Measurements from ENCODE around the gene MYBPC1. TPM values are rescaled to one million over a fixed set of nuclear protein-coding genes. Genes with fewer than 3 reads are reported as not detected.

The MYBPC1 gene
- total RNA-seq, 1 donor from 2014 or later = not detected

DNA sequence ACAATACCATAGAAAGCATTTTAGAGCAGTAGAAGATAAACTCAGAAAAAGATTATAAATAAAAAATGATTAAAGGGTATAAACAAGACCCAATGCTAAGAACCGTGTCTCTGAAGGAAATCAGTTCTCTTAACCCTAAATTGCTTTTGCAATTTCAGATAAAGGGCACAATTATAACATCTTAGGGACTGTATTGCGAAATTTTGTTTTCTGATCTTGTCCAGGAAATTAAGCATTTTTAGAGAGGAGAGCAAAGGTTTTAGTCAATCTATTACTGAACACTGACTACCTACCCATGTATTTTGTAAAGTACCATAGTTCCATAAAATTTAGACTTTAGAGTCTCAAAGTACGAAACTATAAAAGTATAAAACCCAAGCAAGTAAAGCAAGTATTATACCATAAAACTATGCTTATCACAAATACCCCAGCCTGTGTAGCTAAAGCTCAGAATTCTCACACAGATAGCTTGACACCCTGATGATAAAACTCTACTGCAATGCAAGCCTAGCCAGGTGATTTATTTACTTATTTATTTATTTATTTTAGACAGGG lies 95.8 kb downstream of the MYBPC1 start:
- Histone ChIP-seq H3K36me3 (no peaks in the 10 kb centered on the region), H3K9me3 (no peaks in the 10 kb centered on the region), H3K4me3 (no peak overlapping the region), H3K4me1 (peaks cover 5% of the 10 kb centered on the region), H3K27ac (no peak overlapping the region), H3K27me3 (no peaks in the 10 kb centered on the region)
- intact Hi-C loops (cut with DNase I) = no loop called here
- no peak for TF ChIP-seq POLR2AphosphoS5 (IDR thresholded peaks at IDR 0.05; ENCODE audit: insufficient read depth in 1 of 2, low read depth in 1 of 2)
- TF ChIP-seq, protein P1, sequence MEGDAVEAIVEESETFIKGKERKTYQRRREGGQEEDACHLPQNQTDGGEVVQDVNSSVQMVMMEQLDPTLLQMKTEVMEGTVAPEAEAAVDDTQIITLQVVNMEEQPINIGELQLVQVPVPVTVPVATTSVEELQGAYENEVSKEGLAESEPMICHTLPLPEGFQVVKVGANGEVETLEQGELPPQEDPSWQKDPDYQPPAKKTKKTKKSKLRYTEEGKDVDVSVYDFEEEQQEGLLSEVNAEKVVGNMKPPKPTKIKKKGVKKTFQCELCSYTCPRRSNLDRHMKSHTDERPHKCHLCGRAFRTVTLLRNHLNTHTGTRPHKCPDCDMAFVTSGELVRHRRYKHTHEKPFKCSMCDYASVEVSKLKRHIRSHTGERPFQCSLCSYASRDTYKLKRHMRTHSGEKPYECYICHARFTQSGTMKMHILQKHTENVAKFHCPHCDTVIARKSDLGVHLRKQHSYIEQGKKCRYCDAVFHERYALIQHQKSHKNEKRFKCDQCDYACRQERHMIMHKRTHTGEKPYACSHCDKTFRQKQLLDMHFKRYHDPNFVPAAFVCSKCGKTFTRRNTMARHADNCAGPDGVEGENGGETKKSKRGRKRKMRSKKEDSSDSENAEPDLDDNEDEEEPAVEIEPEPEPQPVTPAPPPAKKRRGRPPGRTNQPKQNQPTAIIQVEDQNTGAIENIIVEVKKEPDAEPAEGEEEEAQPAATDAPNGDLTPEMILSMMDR (IDR thresholded peaks at IDR 0.05) = no peak
- TF ChIP-seq POLR2A (IDR thresholded peaks at IDR 0.05) = no peak
- no peak for DNase-seq (ENCODE audit: extremely low spot score in 2 of 2)

DNA sequence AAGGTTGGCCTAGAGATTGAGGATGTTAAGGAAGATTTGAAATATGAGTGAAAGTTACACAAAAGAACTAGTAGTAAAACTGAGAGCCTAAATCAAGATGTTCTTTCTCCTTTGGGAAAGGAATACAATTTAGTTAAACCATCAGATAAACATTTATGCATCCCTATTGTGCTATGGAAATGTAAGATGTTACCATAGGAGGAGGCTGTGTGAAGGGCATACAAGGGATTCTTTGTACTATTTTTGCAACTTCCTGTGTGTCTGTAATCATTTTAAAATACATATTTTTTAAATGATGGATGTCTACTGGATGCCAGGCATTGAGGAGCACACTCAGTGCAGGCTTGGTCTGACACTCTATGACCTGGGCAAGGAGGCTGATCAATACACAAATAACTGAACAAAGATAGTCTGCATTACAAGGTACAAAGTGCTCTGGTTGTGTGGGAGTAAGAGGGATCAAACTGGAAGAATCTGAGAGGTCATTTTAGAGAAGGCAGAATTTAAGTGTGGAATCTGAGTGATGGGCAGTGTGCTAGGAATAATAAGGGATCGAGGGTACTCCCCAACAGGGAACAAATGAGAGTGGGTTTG lies 96.8 kb downstream of the MYBPC1 start:
- Histone ChIP-seq H3K4me3 (no peak overlapping the region), H3K9me3 (no peaks in the 10 kb centered on the region), H3K4me1 (peaks cover 15% of the 10 kb centered on the region), H3K27ac (no peak overlapping the region), H3K27me3 (no peaks in the 10 kb centered on the region), H3K36me3 (no peaks in the 10 kb centered on the region)
- no peak for DNase-seq (ENCODE audit: extremely low spot score in 2 of 2)
- intact Hi-C loops (cut with DNase I) = no loop called here
- TF ChIP-seq POLR2AphosphoS5 (IDR thresholded peaks at IDR 0.05; ENCODE audit: insufficient read depth in 1 of 2, low read depth in 1 of 2) (no peak), POLR2A (IDR thresholded peaks at IDR 0.05) (no peak)
- TF ChIP-seq, protein P1 (IDR thresholded peaks at IDR 0.05) = no peak

DNA sequence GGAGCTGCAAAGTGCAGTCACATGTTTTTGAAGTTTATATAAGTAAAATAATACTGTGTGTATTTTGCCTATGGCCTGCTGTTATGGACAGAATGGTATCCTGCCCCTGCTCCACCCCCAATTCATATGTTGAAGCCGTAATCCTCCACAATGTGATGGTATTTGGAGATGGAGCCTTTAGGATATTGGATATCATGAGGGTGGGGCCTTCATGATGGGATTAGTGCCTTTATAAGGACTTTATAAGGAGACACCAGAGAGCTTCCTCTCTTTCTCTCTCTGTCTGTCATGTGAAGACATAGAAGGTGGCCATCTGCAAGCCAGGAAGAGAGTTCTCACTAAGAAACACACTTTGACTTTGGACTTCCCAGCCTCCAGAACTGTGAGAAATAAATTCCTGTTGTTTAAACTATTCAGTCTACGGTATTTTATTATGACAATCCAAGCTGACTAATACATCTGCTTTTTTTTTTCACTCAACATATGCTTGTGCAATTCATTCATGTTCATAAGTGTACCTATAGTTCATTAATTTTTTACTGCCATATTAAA lies 99.6 kb downstream of the MYBPC1 start:
- intact Hi-C loops (cut with DNase I) = no loop called here
- no peaks in the 10 kb centered on the region for H3K27me3 ChIP-seq
- no peak overlapping the region for H3K27ac ChIP-seq
- no peaks in the 10 kb centered on the region for H3K9me3 ChIP-seq
- no peak for DNase-seq (ENCODE audit: extremely low spot score in 2 of 2)
- no peak overlapping the region for H3K4me3 ChIP-seq
- H3K36me3 ChIP-seq = no peaks in the 10 kb centered on the region
- H3K4me1 ChIP-seq = peaks cover 28% of the 10 kb centered on the region
- TF ChIP-seq, protein P1 (IDR thresholded peaks at IDR 0.05) = no peak
- TF ChIP-seq POLR2A (IDR thresholded peaks at IDR 0.05) (no peak), POLR2AphosphoS5 (IDR thresholded peaks at IDR 0.05; ENCODE audit: insufficient read depth in 1 of 2, low read depth in 1 of 2) (no peak)

DNA sequence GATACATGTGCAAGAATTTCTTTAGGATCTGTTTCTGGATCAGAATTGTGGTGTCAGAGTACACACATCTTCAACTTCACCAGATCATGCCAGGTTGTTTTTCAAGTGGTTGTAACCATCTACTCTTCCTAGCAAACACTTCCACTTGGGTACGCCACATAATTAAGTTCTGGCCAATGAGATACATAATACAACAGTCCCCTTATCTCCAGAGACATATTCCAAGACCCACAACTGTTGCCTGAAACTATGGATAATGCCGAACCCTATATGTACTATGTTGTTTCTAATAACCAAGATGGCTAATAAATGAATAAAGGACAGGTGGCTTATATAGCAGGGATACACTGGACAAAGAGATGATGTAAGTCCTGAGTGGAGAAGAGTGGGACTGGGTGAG lies 100.2 kb downstream of the MYBPC1 start:
- TF ChIP-seq POLR2AphosphoS5 (IDR thresholded peaks at IDR 0.05; ENCODE audit: insufficient read depth in 1 of 2, low read depth in 1 of 2) = no peak
- TF ChIP-seq, protein P1 (IDR thresholded peaks at IDR 0.05) = no peak
- no peak for TF ChIP-seq POLR2A (IDR thresholded peaks at IDR 0.05)
- intact Hi-C loops (cut with DNase I) = no loop called here
- no peak for DNase-seq (ENCODE audit: extremely low spot score in 2 of 2)
- H3K4me1 ChIP-seq = peaks cover 34% of the 10 kb centered on the region
- H3K27me3 ChIP-seq = no peaks in the 10 kb centered on the region
- H3K9me3 ChIP-seq = no peaks in the 10 kb centered on the region
- no peak overlapping the region for H3K4me3 ChIP-seq
- no peaks in the 10 kb centered on the region for H3K36me3 ChIP-seq
- H3K27ac ChIP-seq = no peak overlapping the region

DNA sequence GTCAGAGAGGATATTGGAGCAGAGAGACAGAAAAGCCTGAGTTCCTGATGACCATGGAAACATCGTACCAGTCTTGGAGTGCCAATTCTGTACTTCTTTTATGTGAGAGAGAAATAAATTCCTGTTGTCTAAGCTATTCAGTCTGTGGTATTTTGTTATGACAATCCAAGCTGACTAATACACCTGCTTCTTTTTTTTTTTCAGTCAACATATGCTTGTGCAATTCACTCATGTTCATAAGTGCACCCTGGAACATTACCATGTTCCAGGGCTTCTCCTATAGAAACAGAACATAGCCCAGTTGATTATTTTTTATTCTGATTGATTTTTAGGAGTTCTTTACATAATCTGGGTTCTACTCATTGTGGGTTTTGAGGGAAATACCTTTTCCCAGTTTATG lies 100.9 kb downstream of the MYBPC1 start:
- intact Hi-C loops (cut with DNase I) = no loop called here
- no peaks in the 10 kb centered on the region for H3K27me3 ChIP-seq

More for the DNA sequence above, 100.9 kb downstream of the MYBPC1 start:
- Histone ChIP-seq H3K27ac (no peak overlapping the region), H3K9me3 (no peaks in the 10 kb centered on the region), H3K36me3 (no peaks in the 10 kb centered on the region), H3K4me1 (peaks cover 41% of the 10 kb centered on the region), H3K4me3 (no peak overlapping the region)
- TF ChIP-seq, protein P1 (IDR thresholded peaks at IDR 0.05) = no peak
- TF ChIP-seq POLR2AphosphoS5 (IDR thresholded peaks at IDR 0.05; ENCODE audit: insufficient read depth in 1 of 2, low read depth in 1 of 2) = no peak
- TF ChIP-seq POLR2A (IDR thresholded peaks at IDR 0.05) = no peak
- DNase-seq (ENCODE audit: extremely low spot score in 2 of 2) = no peak
